Measurements from ENCODE around the gene ALAD. TPM values are rescaled to one million over a fixed set of nuclear protein-coding genes. Genes with fewer than 3 reads are reported as not detected.

The ALAD gene
- total and polyA plus RNA-seq, 9 of the 15 experiments (the other 6 are each of a cell fraction or from before 2014, with no cell fraction given): 1.3 to 12.7 (median 6.8) TPM

GRCh38 chr9:113428062-113428615, 27.1 kb upstream of the ALAD start:
- no TSS peak for BruUV-seq (replicated peaks)
- H3K4me1 ChIP-seq (replicated peaks in 1 of 2; ENCODE audit: control insufficient read depth in 2 of 2, insufficient read depth in 2 of 2, low read length in 2 of 2): no peaks in the 10 kb centered on the region
- no peak overlapping the region for H3K9ac ChIP-seq (ENCODE audit: insufficient read depth in 1 of 2, low read depth in 2 of 2, low read length in 2 of 2)
- intact Hi-C loops (cut with micrococcal nuclease): no loop called here
- H3K9me3 ChIP-seq (replicated peaks; ENCODE audit: control insufficient read depth, insufficient read depth, low read depth, low read length): no peaks in the 10 kb centered on the region
- no peak overlapping the region for H2AFZ ChIP-seq (ENCODE audit: low read depth, low read length)
- in situ Hi-C loops (cut with MboI): no loop called here
- 15% methylated on average over 1 of the region's 1 CpG for WGBS (ENCODE audit: insufficient coverage, low coverage, missing lambda C conversion rate)
- H3K27ac ChIP-seq (ENCODE audit: extremely low read depth, low read depth, low read length): no peak overlapping the region
- CTCF ChIA-PET (ENCODE audit: low intra/inter-chr PET ratio): no interaction called here
- no peaks in the 10 kb centered on the region for H3K9me1 ChIP-seq (ENCODE audit: control insufficient read depth, insufficient read depth, low read length)
- POLR2A ChIA-PET: interaction anchor here (1.7 kb wide), 1 partner anchor 18 kb away, joined by 7 read pairs; the partner anchor contains the start of genes C9orf43 and POLE3
- FAIRE-seq (no peak), DNase-seq (ENCODE audit: extremely low read depth in 1 of 4, low spot score in 3 of 4) (no peak), ATAC-seq (no peak)
- H3K4me2 ChIP-seq (ENCODE audit: insufficient read depth, low read length): no peak overlapping the region
- H3K27me3 ChIP-seq (ENCODE audit: control insufficient read depth in 2 of 2, insufficient read depth in 2 of 2, low read length in 2 of 2): peaks cover 10 to 17% of the 10 kb centered on the region in 2 experiments; a peak in 3 of 5 replicates
- H3K79me2 ChIP-seq (ENCODE audit: control insufficient read depth, insufficient read depth, low read length): no peaks in the 10 kb centered on the region
- H3K36me3 ChIP-seq (ENCODE audit: control insufficient read depth, insufficient read depth, low read length): no peaks in the 10 kb centered on the region
- no peak overlapping the region for H3K4me3 ChIP-seq
- no peaks in the 10 kb centered on the region for H4K20me1 ChIP-seq (replicated peaks; ENCODE audit: control insufficient read depth, insufficient read depth, low read length)
- TF ChIP-seq PHB (CRISPR knock-in tag; IDR thresholded peaks at IDR 0.05) (no peak), ZNF592 (IDR thresholded peaks at IDR 0.05) (no peak), ZFPM2 (CRISPR knock-in tag; IDR thresholded peaks at IDR 0.05) (no peak), ZNF518B (CRISPR knock-in tag; IDR thresholded peaks at IDR 0.05) (no peak), BRD9 (IDR thresholded peaks at IDR 0.05; ENCODE audit: low read depth, partially characterized antibody) (no peak), ZKSCAN3 (CRISPR knock-in tag; IDR thresholded peaks at IDR 0.05) (no peak), ETV1 (tag; conservative IDR thresholded peaks at IDR 0.05; ENCODE audit: low read depth) (no peak), PTRF (tag; IDR thresholded peaks at IDR 0.05) (no peak), SUPT5H (IDR thresholded peaks at IDR 0.05) (no peak), SIX5 (IDR thresholded peaks at IDR 0.05; ENCODE audit: borderline replicate concordance in 1 of 2, insufficient read depth in 1 of 2, low read depth in 1 of 2, low read length in 2 of 2) (no peak), MAZ (CRISPR knock-in tag; conservative IDR thresholded peaks at IDR 0.05 in 1 of 2, IDR thresholded peaks at IDR 0.05 in 1 of 2) (no peak), BCOR (IDR thresholded peaks at IDR 0.05) (no peak), ID3 (CRISPR knock-in tag; IDR thresholded peaks at IDR 0.05) (no peak), ID3 (tag; IDR thresholded peaks at IDR 0.05) (no peak), NR2C2 (CRISPR knock-in tag; IDR thresholded peaks at IDR 0.05) (no peak), NR2C2 (tag; IDR thresholded peaks at IDR 0.05) (no peak), DPF2 (IDR thresholded peaks at IDR 0.05) (no peak)
